ENCODE results near the gene ESPNL.

GRCh38 chr2:238059505-238059904, 40.6 kb upstream of the ESPNL start:
- TF ChIP-seq, protein P1, sequence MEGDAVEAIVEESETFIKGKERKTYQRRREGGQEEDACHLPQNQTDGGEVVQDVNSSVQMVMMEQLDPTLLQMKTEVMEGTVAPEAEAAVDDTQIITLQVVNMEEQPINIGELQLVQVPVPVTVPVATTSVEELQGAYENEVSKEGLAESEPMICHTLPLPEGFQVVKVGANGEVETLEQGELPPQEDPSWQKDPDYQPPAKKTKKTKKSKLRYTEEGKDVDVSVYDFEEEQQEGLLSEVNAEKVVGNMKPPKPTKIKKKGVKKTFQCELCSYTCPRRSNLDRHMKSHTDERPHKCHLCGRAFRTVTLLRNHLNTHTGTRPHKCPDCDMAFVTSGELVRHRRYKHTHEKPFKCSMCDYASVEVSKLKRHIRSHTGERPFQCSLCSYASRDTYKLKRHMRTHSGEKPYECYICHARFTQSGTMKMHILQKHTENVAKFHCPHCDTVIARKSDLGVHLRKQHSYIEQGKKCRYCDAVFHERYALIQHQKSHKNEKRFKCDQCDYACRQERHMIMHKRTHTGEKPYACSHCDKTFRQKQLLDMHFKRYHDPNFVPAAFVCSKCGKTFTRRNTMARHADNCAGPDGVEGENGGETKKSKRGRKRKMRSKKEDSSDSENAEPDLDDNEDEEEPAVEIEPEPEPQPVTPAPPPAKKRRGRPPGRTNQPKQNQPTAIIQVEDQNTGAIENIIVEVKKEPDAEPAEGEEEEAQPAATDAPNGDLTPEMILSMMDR (conservative IDR thresholded peaks at IDR 0.05; ENCODE audit: low read length): no peak
- TF ChIP-seq EZH2phosphoT487 (IDR thresholded peaks at IDR 0.05; ENCODE audit: borderline replicate concordance): no peak
